Measurements from ENCODE around the gene PACS1. TPM values are rescaled to one million over a fixed set of nuclear protein-coding genes. Genes with fewer than 3 reads are reported as not detected.

PACS1 gene
- polyA plus RNA-seq, 2 donors, result 16.0 to 24.8 TPM

GRCh38 chr11:66231561-66231960 lies 161.5 kb downstream of the PACS1 start:
- Histone ChIP-seq H3K4me3 (ENCODE audit: low read depth in 1 of 2, low read length in 2 of 2) (no peak overlapping the region), H3K27me3 (ENCODE audit: control insufficient read depth in 1 of 2, insufficient read depth in 2 of 2, low read length in 2 of 2) (no peaks in the 10 kb centered on the region), H3K4me1 (ENCODE audit: control insufficient read depth in 2 of 2, insufficient read depth in 2 of 2, low read length in 1 of 2) (no peaks in the 10 kb centered on the region), H3K27ac (ENCODE audit: low read depth in 2 of 2, low read length in 1 of 2) (no peak overlapping the region), H3K9me3 (ENCODE audit: control insufficient read depth in 2 of 2, insufficient read depth in 1 of 2, low read depth in 1 of 2, low read length in 1 of 2) (no peaks in the 10 kb centered on the region), H3K36me3 (ENCODE audit: control insufficient read depth in 2 of 2, insufficient read depth in 2 of 2, low read length in 1 of 2) (peaks cover 25 to 48% of the 10 kb centered on the region in 2 donors)
- whole genome bisulfite sequencing, 2 donors, result 90 to 91% methylated on average over 7 of the region's 7 CpGs

DNA sequence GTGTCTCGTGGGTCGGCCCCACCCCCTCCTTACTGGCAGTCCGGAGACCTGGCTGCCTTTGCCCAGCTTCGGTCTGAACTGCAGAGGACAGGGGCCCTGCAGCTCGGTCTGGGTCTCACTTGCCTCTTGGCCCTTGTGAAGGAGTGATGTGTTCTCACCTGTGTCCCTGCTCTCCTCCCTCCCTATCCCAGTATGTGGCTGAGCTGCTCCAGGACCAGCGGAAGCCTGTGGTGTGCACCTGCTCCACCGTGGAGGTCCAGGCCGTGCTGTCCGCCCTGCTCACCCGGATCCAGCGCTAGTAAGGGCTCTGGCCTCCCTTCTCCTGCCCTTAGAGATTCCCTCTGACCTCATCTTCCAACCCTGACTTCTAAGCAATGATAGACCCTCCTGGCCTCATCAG lies 162.7 kb downstream of the PACS1 start:
- H3K36me3 ChIP-seq (ENCODE audit: control insufficient read depth in 2 of 2, insufficient read depth in 2 of 2, low read length in 1 of 2), result peaks cover 25 to 46% of the 10 kb centered on the region in 2 donors
- 90 to 93% methylated on average over 11 of the region's 11 CpGs for WGBS, 2 donors
- no peak overlapping the region for H3K27ac ChIP-seq (ENCODE audit: low read depth in 2 of 2, low read length in 1 of 2)
- no peaks in the 10 kb centered on the region for H3K4me1 ChIP-seq (ENCODE audit: control insufficient read depth in 2 of 2, insufficient read depth in 2 of 2, low read length in 1 of 2)
- no peak overlapping the region for H3K4me3 ChIP-seq (ENCODE audit: low read depth in 1 of 2, low read length in 2 of 2)
- H3K27me3 ChIP-seq (ENCODE audit: control insufficient read depth in 1 of 2, insufficient read depth in 2 of 2, low read length in 2 of 2), result no peaks in the 10 kb centered on the region
- no peaks in the 10 kb centered on the region for H3K9me3 ChIP-seq (ENCODE audit: control insufficient read depth in 2 of 2, insufficient read depth in 1 of 2, low read depth in 1 of 2, low read length in 1 of 2)

GRCh38 chr11:66233301-66233700 lies 163.2 kb downstream of the PACS1 start:
- Histone ChIP-seq H3K4me3 (ENCODE audit: low read depth in 1 of 2, low read length in 2 of 2) (no peak overlapping the region), H3K27me3 (ENCODE audit: control insufficient read depth in 1 of 2, insufficient read depth in 2 of 2, low read length in 2 of 2) (no peaks in the 10 kb centered on the region), H3K27ac (ENCODE audit: low read depth in 2 of 2, low read length in 1 of 2) (no peak overlapping the region), H3K9me3 (ENCODE audit: control insufficient read depth in 2 of 2, insufficient read depth in 1 of 2, low read depth in 1 of 2, low read length in 1 of 2) (no peaks in the 10 kb centered on the region), H3K4me1 (ENCODE audit: control insufficient read depth in 2 of 2, insufficient read depth in 2 of 2, low read length in 1 of 2) (no peaks in the 10 kb centered on the region), H3K36me3 (ENCODE audit: control insufficient read depth in 2 of 2, insufficient read depth in 2 of 2, low read length in 1 of 2) (peaks cover 25 to 48% of the 10 kb centered on the region in 2 donors)
- 91 to 93% methylated on average over 5 of the region's 5 CpGs for WGBS, 2 donors

- Histone ChIP-seq H3K9me3 (ENCODE audit: control insufficient read depth in 2 of 2, insufficient read depth in 1 of 2, low read depth in 1 of 2, low read length in 1 of 2) (no peaks in the 10 kb centered on the region), H3K27ac (ENCODE audit: low read depth in 2 of 2, low read length in 1 of 2) (no peak overlapping the region), H3K4me3 (ENCODE audit: low read depth in 1 of 2, low read length in 2 of 2) (no peak overlapping the region), H3K4me1 (ENCODE audit: control insufficient read depth in 2 of 2, insufficient read depth in 2 of 2, low read length in 1 of 2) (no peaks in the 10 kb centered on the region), H3K27me3 (ENCODE audit: control insufficient read depth in 1 of 2, insufficient read depth in 2 of 2, low read length in 2 of 2) (no peaks in the 10 kb centered on the region), H3K36me3 (ENCODE audit: control insufficient read depth in 2 of 2, insufficient read depth in 2 of 2, low read length in 1 of 2) (peaks cover 31 to 62% of the 10 kb centered on the region in 2 donors)
- 93 to 95% methylated on average over 11 of the region's 11 CpGs for WGBS, 2 donors
These were observed 165.1 kb downstream of the PACS1 start for GRCh38 chr11:66235141-66235540.

DNA sequence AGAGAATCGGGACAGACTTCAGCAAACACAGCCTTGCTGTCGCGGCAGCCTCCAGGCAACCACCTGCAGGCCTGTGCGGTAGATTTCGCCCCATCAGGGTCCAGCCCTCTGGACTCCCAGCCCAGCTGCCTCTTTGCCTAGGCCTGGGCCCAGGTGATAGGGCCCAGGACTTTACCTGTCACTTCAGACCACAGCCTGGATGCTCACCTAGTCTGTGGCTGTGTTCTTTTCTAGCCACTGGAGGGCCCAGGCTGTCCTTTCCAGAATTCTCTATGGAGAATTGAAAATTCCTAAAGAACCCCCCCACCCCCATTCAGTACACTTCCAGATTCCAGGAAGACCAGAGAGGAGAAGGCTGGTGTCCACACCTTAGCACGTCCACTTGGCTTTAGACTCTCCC lies 167.8 kb downstream of the PACS1 start:
- H3K9me3 ChIP-seq (ENCODE audit: control insufficient read depth in 2 of 2, insufficient read depth in 1 of 2, low read depth in 1 of 2, low read length in 1 of 2), result no peaks in the 10 kb centered on the region
- no peaks in the 10 kb centered on the region for H3K4me1 ChIP-seq (ENCODE audit: control insufficient read depth in 2 of 2, insufficient read depth in 2 of 2, low read length in 1 of 2)
- H3K27me3 ChIP-seq (ENCODE audit: control insufficient read depth in 1 of 2, insufficient read depth in 2 of 2, low read length in 2 of 2), result no peaks in the 10 kb centered on the region
- H3K4me3 ChIP-seq (ENCODE audit: low read depth in 1 of 2, low read length in 2 of 2), result no peak overlapping the region
- WGBS, 2 donors, result 90 to 93% methylated on average over 6 of the region's 6 CpGs
- no peak overlapping the region for H3K27ac ChIP-seq (ENCODE audit: low read depth in 2 of 2, low read length in 1 of 2)
- H3K36me3 ChIP-seq (ENCODE audit: control insufficient read depth in 2 of 2, insufficient read depth in 2 of 2, low read length in 1 of 2), result peaks cover 36 to 63% of the 10 kb centered on the region in 2 donors

DNA sequence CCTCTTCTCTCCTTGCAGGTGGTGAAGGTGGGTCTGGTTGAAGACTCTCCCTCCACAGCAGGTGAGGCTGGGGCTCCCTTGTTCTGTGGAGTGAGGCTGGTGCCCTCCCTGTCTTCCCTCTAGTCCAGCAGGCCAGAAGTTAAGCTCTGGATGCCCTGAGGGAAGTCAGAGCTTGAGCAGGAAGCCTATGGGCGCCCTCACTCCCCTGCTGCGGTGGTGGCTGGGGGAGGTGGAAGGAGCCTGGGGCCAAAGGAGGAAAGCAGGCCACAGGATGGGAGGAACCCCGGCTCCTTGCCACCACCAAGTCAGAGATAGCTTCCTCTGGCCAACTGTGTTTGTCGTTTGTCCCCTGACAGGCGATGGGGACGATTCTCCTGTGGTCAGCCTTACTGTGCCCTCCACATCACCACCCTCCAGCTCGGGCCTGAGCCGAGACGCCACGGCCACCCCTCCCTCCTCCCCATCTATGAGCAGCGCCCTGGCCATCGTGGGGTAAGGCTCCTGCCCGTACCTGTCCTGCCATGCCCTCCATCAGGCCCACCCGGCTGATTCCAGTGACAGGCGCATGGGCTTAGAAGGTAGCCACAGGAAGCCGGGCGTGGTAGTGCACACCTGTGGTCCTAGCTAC lies 168.8 kb downstream of the PACS1 start:
- Histone ChIP-seq H3K27ac (ENCODE audit: low read depth in 2 of 2, low read length in 1 of 2) (no peak overlapping the region), H3K9me3 (ENCODE audit: control insufficient read depth in 2 of 2, insufficient read depth in 1 of 2, low read depth in 1 of 2, low read length in 1 of 2) (no peaks in the 10 kb centered on the region), H3K36me3 (ENCODE audit: control insufficient read depth in 2 of 2, insufficient read depth in 2 of 2, low read length in 1 of 2) (peaks cover 28 to 62% of the 10 kb centered on the region in 2 donors), H3K4me3 (ENCODE audit: low read depth in 1 of 2, low read length in 2 of 2) (no peak overlapping the region), H3K27me3 (ENCODE audit: control insufficient read depth in 1 of 2, insufficient read depth in 2 of 2, low read length in 2 of 2) (no peaks in the 10 kb centered on the region), H3K4me1 (ENCODE audit: control insufficient read depth in 2 of 2, insufficient read depth in 2 of 2, low read length in 1 of 2) (no peaks in the 10 kb centered on the region)
- 89 to 90% methylated on average over 17 of the region's 17 CpGs for WGBS, 2 donors

DNA sequence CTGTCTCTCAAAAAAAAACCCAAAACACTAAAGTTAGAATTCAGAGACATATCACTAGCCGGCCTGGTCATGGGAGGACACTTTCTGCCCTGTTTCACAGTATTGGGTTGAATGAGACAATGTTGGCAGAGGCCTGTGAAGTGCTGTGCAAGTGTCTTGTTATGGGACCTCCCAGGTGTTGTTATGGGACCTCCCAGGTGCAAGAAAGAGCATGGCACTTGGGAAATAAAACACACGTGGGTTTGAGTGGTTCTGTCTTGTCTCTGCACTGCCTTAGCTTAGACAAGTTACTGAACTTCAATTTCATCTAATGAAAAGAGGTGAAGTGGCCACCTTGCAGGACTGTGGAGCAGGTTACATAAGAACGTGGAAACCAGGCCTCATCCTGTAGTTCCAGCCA lies 169.4 kb downstream of the PACS1 start:
- Histone ChIP-seq H3K4me3 (ENCODE audit: low read depth in 1 of 2, low read length in 2 of 2) (no peak overlapping the region), H3K27ac (ENCODE audit: low read depth in 2 of 2, low read length in 1 of 2) (no peak overlapping the region), H3K27me3 (ENCODE audit: control insufficient read depth in 1 of 2, insufficient read depth in 2 of 2, low read length in 2 of 2) (no peaks in the 10 kb centered on the region), H3K4me1 (ENCODE audit: control insufficient read depth in 2 of 2, insufficient read depth in 2 of 2, low read length in 1 of 2) (no peaks in the 10 kb centered on the region), H3K9me3 (ENCODE audit: control insufficient read depth in 2 of 2, insufficient read depth in 1 of 2, low read depth in 1 of 2, low read length in 1 of 2) (no peaks in the 10 kb centered on the region), H3K36me3 (ENCODE audit: control insufficient read depth in 2 of 2, insufficient read depth in 2 of 2, low read length in 1 of 2) (peaks cover 25 to 59% of the 10 kb centered on the region in 2 donors)
- 77% methylated on average over 3 of the region's 3 CpGs for whole genome bisulfite sequencing, 2 donors

DNA sequence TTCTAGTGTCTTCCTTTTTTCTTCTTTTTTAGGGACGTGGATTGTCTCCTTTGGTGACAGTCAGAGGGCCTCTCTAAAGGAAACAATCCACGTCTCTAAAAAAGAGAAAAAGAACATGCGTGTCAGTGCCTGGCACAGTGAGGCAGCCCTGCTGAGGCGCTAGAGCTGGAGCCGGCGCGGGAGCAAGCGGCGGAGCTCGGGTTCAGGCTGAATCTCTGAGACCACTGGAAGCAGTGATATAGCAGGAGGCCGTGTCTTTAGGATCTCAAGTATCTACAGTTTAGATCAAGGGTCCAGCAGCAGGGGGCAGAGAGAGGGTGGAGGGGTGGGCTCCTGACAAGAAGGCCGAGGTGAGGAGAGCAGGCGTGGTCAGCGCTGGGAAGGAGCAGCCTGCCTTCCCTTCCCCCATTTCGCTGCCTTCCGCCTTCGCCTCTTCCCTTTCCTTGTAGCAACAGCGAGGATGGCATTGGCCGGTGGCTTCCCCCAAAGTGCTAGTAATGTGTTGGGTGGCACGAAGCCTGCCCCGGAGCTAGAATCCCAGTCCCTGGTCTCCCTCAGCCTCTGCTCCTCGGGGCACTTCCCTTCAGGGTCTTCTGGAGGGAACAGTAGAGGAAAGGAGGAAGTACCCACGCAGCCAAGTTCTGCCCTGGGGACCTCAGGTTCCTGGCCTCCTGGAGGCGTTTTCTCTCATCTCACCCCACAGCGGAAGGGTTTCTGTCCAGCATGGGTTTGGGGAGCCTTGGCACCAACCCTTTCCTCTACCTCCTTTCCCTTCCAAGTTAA lies 170.1 kb downstream of the PACS1 start:
- peaks cover 21 to 62% of the 10 kb centered on the region in 2 donors for H3K36me3 ChIP-seq (ENCODE audit: control insufficient read depth in 2 of 2, insufficient read depth in 2 of 2, low read length in 1 of 2)
- WGBS, 2 donors, result 82 to 87% methylated on average over 22 to 25 of the region's 25 CpGs

GRCh38 chr11:66240781-66241136 lies 170.7 kb downstream of the PACS1 start:
- H3K4me1 ChIP-seq (ENCODE audit: control insufficient read depth in 2 of 2, insufficient read depth in 2 of 2, low read length in 1 of 2), result no peaks in the 10 kb centered on the region
- no peaks in the 10 kb centered on the region for H3K9me3 ChIP-seq (ENCODE audit: control insufficient read depth in 2 of 2, insufficient read depth in 1 of 2, low read depth in 1 of 2, low read length in 1 of 2)
- H3K36me3 ChIP-seq (ENCODE audit: control insufficient read depth in 2 of 2, insufficient read depth in 2 of 2, low read length in 1 of 2), result peaks cover 16 to 62% of the 10 kb centered on the region in 2 donors
- 87% methylated on average over 9 of the region's 9 CpGs for WGBS, 2 donors
- no peaks in the 10 kb centered on the region for H3K27me3 ChIP-seq (ENCODE audit: control insufficient read depth in 1 of 2, insufficient read depth in 2 of 2, low read length in 2 of 2)
- no peak overlapping the region for H3K4me3 ChIP-seq (ENCODE audit: low read depth in 1 of 2, low read length in 2 of 2)
- H3K27ac ChIP-seq (ENCODE audit: low read depth in 2 of 2, low read length in 1 of 2), result no peak overlapping the region

More for the DNA sequence above, 170.1 kb downstream of the PACS1 start:
- no peaks in the 10 kb centered on the region for H3K27me3 ChIP-seq (ENCODE audit: control insufficient read depth in 1 of 2, insufficient read depth in 2 of 2, low read length in 2 of 2)
- no peak overlapping the region for H3K27ac ChIP-seq (ENCODE audit: low read depth in 2 of 2, low read length in 1 of 2)
- H3K4me3 ChIP-seq (ENCODE audit: low read depth in 1 of 2, low read length in 2 of 2), result no peak overlapping the region
- no peaks in the 10 kb centered on the region for H3K9me3 ChIP-seq (ENCODE audit: control insufficient read depth in 2 of 2, insufficient read depth in 1 of 2, low read depth in 1 of 2, low read length in 1 of 2)
- no peaks in the 10 kb centered on the region for H3K4me1 ChIP-seq (ENCODE audit: control insufficient read depth in 2 of 2, insufficient read depth in 2 of 2, low read length in 1 of 2)
